ENCODE results near the gene MIF4GD.
A peak's percentile ranks its signal among the peaks of the same experiment; 100 is the strongest.
"Not testable (repeated sequence)": the region's sequence is repeated elsewhere in the genome, so short reads cannot be mapped to it uniquely, and the experiment has no call there.

MIF4GD gene

GRCh38 chr17:75260641-75261335 lies 10.2 kb downstream of the MIF4GD start:
- TF ChIP-seq GATA1 (IDR thresholded peaks at IDR 0.05; ENCODE audit: low read depth, low read length) (no peak), POLR2A (IDR thresholded peaks at IDR 0.05; ENCODE audit: low read length) (no peak)
- DNase-seq: peak in 1 of 2 experiments; percentile 64

GRCh38 chr17:75257228-75257627 lies 13.8 kb downstream of the MIF4GD start:
- DNase-seq: not testable (repeated sequence)

GRCh38 chr17:75255954-75256698 lies 14.9 kb downstream of the MIF4GD start:
- not testable (repeated sequence) for DNase-seq

- DNase-seq: no peak
- TF ChIP-seq GATA1 (IDR thresholded peaks at IDR 0.05; ENCODE audit: low read depth, low read length) (no peak), POLR2A (IDR thresholded peaks at IDR 0.05; ENCODE audit: low read length) (no peak)
Observed at GRCh38 chr17:75252039-75252816, 18.8 kb downstream of the MIF4GD start.

GRCh38 chr17:75250009-75250471 lies 21.0 kb downstream of the MIF4GD start:
- no peak for DNase-seq
- TF ChIP-seq GATA1 (IDR thresholded peaks at IDR 0.05; ENCODE audit: low read depth, low read length): no peak
- TF ChIP-seq POLR2A (IDR thresholded peaks at IDR 0.05; ENCODE audit: low read length): no peak

GRCh38 chr17:75249564-75249963 lies 21.5 kb downstream of the MIF4GD start:
- no peak for DNase-seq
- TF ChIP-seq GATA1 (IDR thresholded peaks at IDR 0.05; ENCODE audit: low read depth, low read length): no peak
- TF ChIP-seq POLR2A (IDR thresholded peaks at IDR 0.05; ENCODE audit: low read length): no peak

- TF ChIP-seq GATA1 (IDR thresholded peaks at IDR 0.05; ENCODE audit: low read depth, low read length) (no peak), POLR2A (IDR thresholded peaks at IDR 0.05; ENCODE audit: low read length) (no peak)
- DNase-seq: no peak
Observed at GRCh38 chr17:75246404-75246803, 24.6 kb downstream of the MIF4GD start.

- TF ChIP-seq GATA1 (IDR thresholded peaks at IDR 0.05; ENCODE audit: low read depth, low read length): no peak
- no peak for TF ChIP-seq POLR2A (IDR thresholded peaks at IDR 0.05; ENCODE audit: low read length)
- no peak for DNase-seq
Observed at GRCh38 chr17:75245011-75245410, 26.0 kb downstream of the MIF4GD start.

GRCh38 chr17:75244133-75244866 lies 26.7 kb downstream of the MIF4GD start:
- no peak for DNase-seq
- TF ChIP-seq GATA1 (IDR thresholded peaks at IDR 0.05; ENCODE audit: low read depth, low read length): no peak
- TF ChIP-seq POLR2A (IDR thresholded peaks at IDR 0.05; ENCODE audit: low read length): no peak

- no peak for DNase-seq
- no peak for TF ChIP-seq POLR2A (IDR thresholded peaks at IDR 0.05; ENCODE audit: low read length)
- TF ChIP-seq GATA1 (IDR thresholded peaks at IDR 0.05; ENCODE audit: low read depth, low read length): no peak
Observed at GRCh38 chr17:75242461-75243042, 28.5 kb downstream of the MIF4GD start.

- no peak for TF ChIP-seq GATA1 (IDR thresholded peaks at IDR 0.05; ENCODE audit: low read depth, low read length)
- no peak for TF ChIP-seq POLR2A (IDR thresholded peaks at IDR 0.05; ENCODE audit: low read length)
- no peak for DNase-seq
Observed at GRCh38 chr17:75241996-75242460, 29.0 kb downstream of the MIF4GD start.

- no peak for DNase-seq
- TF ChIP-seq GATA1 (IDR thresholded peaks at IDR 0.05; ENCODE audit: low read depth, low read length) (no peak), POLR2A (IDR thresholded peaks at IDR 0.05; ENCODE audit: low read length) (no peak)
Observed at GRCh38 chr17:75241502-75241901, 29.5 kb downstream of the MIF4GD start.

- TF ChIP-seq POLR2A (IDR thresholded peaks at IDR 0.05; ENCODE audit: low read length) (no peak), GATA1 (IDR thresholded peaks at IDR 0.05; ENCODE audit: low read depth, low read length) (no peak)
- no peak for DNase-seq
Observed at GRCh38 chr17:75241143-75241430, 29.9 kb downstream of the MIF4GD start.
